Lung (tissue), 12 donors: ENCODE results near the gene CPAMD8. TPM values are rescaled to one million over a fixed set of nuclear protein-coding genes. Genes with fewer than 3 reads are reported as not detected.

ENCODE experiments used
- ATAC-seq: fragments of 200-7000 bp; cut with Tn5 transposase; one replicate; pipeline ENCODE4 v1.9.1; 2020; ENCODE audit warnings: moderate number of reproducible peaks; ENCODE audit not compliant: insufficient read depth, low FRiP score
- DNase-seq, 3 donors: peaks; one replicate each; pipeline ENCODE4 v3.0.0-alpha.2; 2013 to 2017
- H3K27ac ChIP-seq, 2 donors: one replicate each; pipeline ENCODE4 v1.5.1; 2013; ENCODE audit warnings: mild to moderate bottlenecking in 2 of 2, moderate library complexity in 2 of 2, control low read depth in 1 of 2, inconsistent platforms in 1 of 2, low read depth in 1 of 2, low read length in 1 of 2
- H3K27me3 ChIP-seq, 3 donors: one replicate each; pipeline ENCODE4 v1.5.1; 2013; ENCODE audit warnings: low read length in 2 of 3; ENCODE audit not compliant: control insufficient read depth in 3 of 3, insufficient read depth in 3 of 3
- H3K36me3 ChIP-seq, 4 donors: one replicate each; pipeline ENCODE4 v1.5.1; 2013; ENCODE audit warnings: low read length in 4 of 4, mild to moderate bottlenecking in 1 of 4, moderate library complexity in 1 of 4; ENCODE audit not compliant: control insufficient read depth in 4 of 4, insufficient read depth in 4 of 4
- H3K4me1 ChIP-seq, 5 donors: one replicate each; pipeline ENCODE4 v1.5.1; 2013; ENCODE audit warnings: low read length in 5 of 5, mild to moderate bottlenecking in 2 of 5, moderate library complexity in 1 of 5; ENCODE audit not compliant: control insufficient read depth in 5 of 5, insufficient read depth in 5 of 5
- H3K4me3 ChIP-seq: one replicate; pipeline ENCODE4 v1.5.1; 2013; ENCODE audit warnings: mild to moderate bottlenecking, control low read depth, moderate library complexity
- H3K9ac ChIP-seq, 2 donors: one replicate each; pipeline ENCODE4 v1.5.1; 2013; ENCODE audit warnings: low read length in 2 of 2, control low read depth in 1 of 2; ENCODE audit not compliant: insufficient read depth in 1 of 2
- H3K9me3 ChIP-seq, 4 donors: one replicate each; pipeline ENCODE4 v1.5.1; 2013; ENCODE audit warnings: low read length in 3 of 4, mild to moderate bottlenecking in 1 of 4, moderate library complexity in 1 of 4; ENCODE audit not compliant: control insufficient read depth in 4 of 4, insufficient read depth in 3 of 4
- CTCF ChIP-seq: IDR thresholded peaks from 2 replicates; pipeline ENCODE4 v1.5.1; 2012; ENCODE audit warnings: mild to moderate bottlenecking; ENCODE audit errors: control extremely low read depth, extremely low read depth
- whole genome bisulfite sequencing, 2 donors: extraction: QIAGEN DNeasy Blood & Tissue Kit; methylation state at CpG; one replicate each; pipeline ENCODE4 v1.1.7; 2013; 5-methylcytosine and 5-hydroxymethylcytosine counted together
- polyA plus RNA-seq, 2 donors: library from polyadenylated mRNA; stranded (reverse); fragments of 200-250 nt; gene quantifications; one replicate each; pipeline ENCODE4 v1.2.1, GENCODE V29; 2013
- total RNA-seq, 2 donors: library from RNA; depleted of rRNA in 1 of 2; stranded (reverse); fragments of >200 nt in 1 of 2; gene quantifications; one replicate each; pipeline ENCODE4 v1.2.1, GENCODE V29; 2014 to 2021
- donor health status: control.
- donor health status: control.
- donor health status: Bipolar disorder and iron deficiency.
- donor health status: healthy.
- donor health status: DM: yes; HTN: yes; CAD: no.

Gene CPAMD8
- total and polyA plus RNA-seq, 4 donors, result 9.6 to 143 (median 31.4) TPM

GRCh38 chr19:16946951-16947940 lies 79.4 kb downstream of the CPAMD8 start:
- no peaks in the 10 kb centered on the region for H3K9me3 ChIP-seq
- WGBS, 2 donors, result 94 to 98% methylated on average over 16 of the region's 16 CpGs
- peaks cover 0 to 14% (median 9%) of the 10 kb centered on the region in 4 donors for H3K36me3 ChIP-seq
- no peak overlapping the region for H3K27ac ChIP-seq
- DNase-seq, result no peak
- H3K9ac ChIP-seq, result no peak overlapping the region
- no peaks in the 10 kb centered on the region for H3K27me3 ChIP-seq
- TF ChIP-seq CTCF, result no peak
- H3K4me1 ChIP-seq, result no peaks in the 10 kb centered on the region
- ATAC-seq, result no peak
- H3K4me3 ChIP-seq, result no peak overlapping the region

GRCh38 chr19:16945762-16946465 lies 80.7 kb downstream of the CPAMD8 start:
- 90 to 95% methylated on average over 8 of the region's 8 CpGs for WGBS, 2 donors
- Histone ChIP-seq H3K4me1 (no peaks in the 10 kb centered on the region), H3K9ac (no peak overlapping the region), H3K27ac (no peak overlapping the region), H3K9me3 (no peaks in the 10 kb centered on the region), H3K4me3 (no peak overlapping the region), H3K27me3 (no peaks in the 10 kb centered on the region), H3K36me3 (peaks cover 0 to 14% (median 6%) of the 10 kb centered on the region in 4 donors)
- DNase-seq (no peak), ATAC-seq (no peak)
- no peak for TF ChIP-seq CTCF

GRCh38 chr19:16945364-16945714 lies 81.3 kb downstream of the CPAMD8 start:
- peaks cover 0 to 14% (median 7%) of the 10 kb centered on the region in 4 donors for H3K36me3 ChIP-seq
- H3K4me1 ChIP-seq, result no peaks in the 10 kb centered on the region
- no peaks in the 10 kb centered on the region for H3K27me3 ChIP-seq
- H3K9ac ChIP-seq, result no peak overlapping the region
- no peaks in the 10 kb centered on the region for H3K9me3 ChIP-seq
- no peak overlapping the region for H3K27ac ChIP-seq
- WGBS, 2 donors, result 88 to 89% methylated on average over 11 of the region's 11 CpGs
- H3K4me3 ChIP-seq, result no peak overlapping the region
- TF ChIP-seq CTCF, result no peak
- no peak for ATAC-seq
- DNase-seq, result no peak
